Stimulated activated naive CD8-positive, alpha-beta T cell treated with anti-CD3 and anti-CD28 coated beads, Interleukin-15, Interleukin-2, amounts not matched to agents 100 ng/mL and 50 ng/mL, for 24 hours (primary cell): ENCODE results near the gene CTDNEP1.
A peak's percentile ranks its signal among the peaks of the same experiment; 100 is the strongest.

Source experiments
- H3K27ac Mint-ChIP-seq: one replicate; pipeline ENCODE4 v1.8.0; 2021; ENCODE audit warnings: mild to moderate bottlenecking, mixed read lengths
- H3K27me3 Mint-ChIP-seq: one replicate; pipeline ENCODE4 v1.8.0; 2021; ENCODE audit warnings: mixed read lengths
- H3K36me3 Mint-ChIP-seq: one replicate; pipeline ENCODE4 v1.8.0; 2021; ENCODE audit warnings: low read depth, mixed read lengths
- H3K4me1 Mint-ChIP-seq: one replicate; pipeline ENCODE4 v1.8.0; 2021; ENCODE audit warnings: low read depth, mixed read lengths
- H3K4me3 Mint-ChIP-seq: one replicate; pipeline ENCODE4 v1.8.0; 2021; ENCODE audit warnings: mild to moderate bottlenecking, mixed read lengths
- H3K9me3 Mint-ChIP-seq: one replicate; pipeline ENCODE4 v1.8.0; 2021; ENCODE audit warnings: mixed read lengths

CTDNEP1 gene

DNA sequence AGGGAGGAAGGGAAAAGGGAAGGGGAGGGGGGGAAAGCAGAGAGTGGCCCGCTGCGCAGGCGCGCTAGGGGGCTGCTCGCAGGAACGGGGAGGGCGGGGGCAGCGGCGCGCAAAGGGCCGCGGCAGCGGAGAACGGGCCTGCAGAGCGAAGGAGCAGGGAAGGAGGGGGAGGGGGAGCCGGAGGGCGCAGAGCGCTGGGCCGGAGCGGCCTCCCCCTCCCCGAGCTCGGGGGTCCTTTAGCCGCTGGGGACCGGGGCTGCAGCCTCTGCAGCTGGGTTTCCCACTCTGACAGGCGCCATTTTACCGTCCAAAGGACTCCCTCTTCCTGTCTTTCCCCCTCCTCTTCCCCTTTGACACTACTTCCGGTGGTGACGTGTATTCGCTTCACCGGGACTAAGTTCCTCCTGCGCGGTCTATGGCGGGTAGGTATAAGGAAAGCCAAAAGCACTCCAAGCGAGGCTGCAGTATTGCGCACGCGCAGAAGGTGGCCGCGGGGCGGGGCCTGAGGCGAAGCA lies at the start of gene CTDNEP1:
TSS of gene CTDNEP1 (minus strand) at position 74 of the 515 bp plus-strand sequence. CDS start 438 bp downstream, outside the sequence.
- no peaks in the 10 kb centered on the region for H3K9me3 Mint-ChIP-seq
- peak within 1 kb of the TSS; percentile 99 for H3K27ac Mint-ChIP-seq
- H3K36me3 Mint-ChIP-seq = peaks cover 34% of the 10 kb centered on the region
- H3K4me1 Mint-ChIP-seq = peaks cover 62% of the 10 kb centered on the region
- no peaks in the 10 kb centered on the region for H3K27me3 Mint-ChIP-seq
- H3K4me3 Mint-ChIP-seq = peak within 1 kb of the TSS; percentile 94

DNA sequence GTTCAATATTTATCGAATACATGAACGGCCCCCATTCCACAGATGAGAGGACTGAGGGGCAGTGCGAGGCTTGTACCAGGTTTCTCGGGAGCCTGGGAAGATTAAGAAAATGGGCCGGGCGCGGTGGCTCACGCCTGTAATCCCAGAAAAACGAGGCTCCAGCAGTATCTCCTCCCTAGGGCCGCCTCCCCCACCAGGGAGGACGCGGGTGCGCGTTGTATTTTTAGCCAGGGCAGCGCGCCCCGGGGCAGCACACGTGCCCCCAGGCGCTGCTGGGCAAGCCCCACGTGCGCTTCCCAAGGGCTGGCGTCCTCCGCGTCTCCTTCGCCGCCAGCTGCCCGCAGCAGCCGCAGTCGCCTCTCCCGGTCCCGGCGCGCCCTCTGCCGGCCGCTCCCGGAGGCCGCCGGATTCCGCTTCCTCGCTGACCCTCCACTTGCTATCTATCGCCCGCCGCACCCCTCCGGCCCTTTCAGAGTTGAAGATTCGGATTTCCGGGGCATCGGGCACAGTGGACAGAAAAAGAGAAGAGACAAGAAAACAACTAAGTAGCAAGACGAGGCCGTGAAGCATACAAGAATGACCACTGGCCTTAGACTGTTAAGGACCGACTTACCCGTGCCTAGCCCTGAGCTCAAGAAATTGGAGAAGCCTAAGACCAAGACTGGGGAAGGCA lies 44.8 kb upstream of the CTDNEP1 start:
- Mint-ChIP-seq H3K36me3 (no peaks in the 10 kb centered on the region), H3K27me3 (peaks cover 31% of the 10 kb centered on the region), H3K27ac (no peak overlapping the region), H3K4me1 (peaks cover 25% of the 10 kb centered on the region), H3K9me3 (no peaks in the 10 kb centered on the region), H3K4me3 (peak overlapping the region; percentile 45)

DNA sequence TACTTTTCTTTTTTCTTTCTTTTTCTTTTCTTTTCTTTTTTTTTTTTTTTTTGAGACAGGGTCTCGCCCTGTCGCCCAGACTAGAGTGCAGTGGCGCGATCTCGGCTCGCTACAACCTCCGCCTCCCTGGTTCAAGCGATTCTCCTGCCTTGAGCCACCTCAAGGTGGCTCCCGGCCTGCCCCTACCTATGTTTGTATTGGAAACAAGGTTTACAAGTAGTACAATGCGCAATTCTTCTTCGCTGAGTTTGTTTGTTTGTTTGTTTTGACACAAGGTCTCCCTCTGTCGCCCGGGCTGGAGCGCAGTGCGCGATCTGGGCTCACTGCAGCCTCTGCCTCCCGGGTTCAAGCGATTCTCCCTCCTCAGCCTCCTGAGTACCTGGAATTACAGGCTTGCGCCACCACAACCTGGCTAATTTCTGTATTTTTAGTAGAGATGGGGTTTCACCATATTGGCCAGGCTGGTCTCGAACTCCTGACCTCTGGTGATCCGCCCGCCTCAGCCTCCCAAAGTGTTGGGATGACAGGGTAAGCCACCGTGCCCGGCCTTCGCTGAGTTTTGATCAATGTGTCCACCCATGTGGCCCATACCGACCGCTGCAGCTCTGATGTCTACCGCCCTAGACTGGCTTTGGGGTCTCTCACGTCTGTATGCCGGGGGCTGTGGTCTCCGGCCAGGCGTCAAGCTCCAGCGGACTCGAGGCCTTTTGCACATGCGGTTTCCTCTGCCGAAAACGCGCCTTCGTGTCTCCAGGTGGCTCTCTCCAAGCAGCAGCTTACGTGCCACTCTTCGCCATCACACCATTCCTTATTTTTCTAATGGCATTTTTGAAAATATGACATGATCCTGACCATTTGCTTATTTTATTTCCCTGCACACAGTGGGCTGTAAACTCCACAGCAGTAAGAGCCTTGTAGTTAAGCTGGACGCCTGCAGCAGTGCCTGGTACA lies 44.0 kb upstream of the CTDNEP1 start:
- Mint-ChIP-seq H3K36me3 (no peaks in the 10 kb centered on the region), H3K27me3 (peaks cover 31% of the 10 kb centered on the region), H3K4me1 (peaks cover 25% of the 10 kb centered on the region), H3K27ac (no peak overlapping the region), H3K9me3 (no peaks in the 10 kb centered on the region), H3K4me3 (peak overlapping the region; percentile 73)

DNA sequence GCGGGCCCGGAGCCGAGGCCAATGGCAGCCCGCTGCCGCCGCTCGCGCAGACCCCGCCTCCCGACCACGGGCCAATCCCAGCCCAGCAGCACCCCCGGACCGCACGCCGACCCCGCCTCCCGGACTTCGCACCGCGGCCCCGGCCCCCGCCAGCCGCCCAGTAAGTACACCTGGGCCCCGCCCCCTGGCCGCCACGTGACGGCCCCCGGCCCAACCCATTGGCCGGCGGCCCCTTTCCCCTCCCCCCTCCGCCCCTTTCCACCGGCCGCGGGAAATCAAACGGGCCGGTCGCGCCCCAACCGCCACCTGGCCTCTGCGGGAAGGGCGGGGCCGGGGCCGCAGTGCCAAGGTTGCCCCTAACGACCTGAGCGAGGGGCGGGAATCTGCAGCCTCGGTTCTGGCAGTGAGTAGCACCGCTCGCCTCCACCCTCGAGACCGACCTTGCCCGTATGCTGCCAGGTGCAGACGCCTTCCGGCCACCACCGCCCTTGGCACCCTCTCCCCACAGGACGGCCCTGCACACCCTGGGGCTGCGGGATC lies 43.1 kb upstream of the CTDNEP1 start, which contains the start of gene YBX2:
TSS of gene YBX2 (minus strand) at position 26 of the 540 bp plus-strand sequence. CDS start 139 bp downstream, outside the sequence.
- H3K9me3 Mint-ChIP-seq = no peaks in the 10 kb centered on the region
- H3K27ac Mint-ChIP-seq = peak within 1 kb of the TSS; percentile 49
- no peaks in the 10 kb centered on the region for H3K36me3 Mint-ChIP-seq
- H3K4me1 Mint-ChIP-seq = peaks cover 25% of the 10 kb centered on the region
- peaks cover 31% of the 10 kb centered on the region for H3K27me3 Mint-ChIP-seq
- peak within 1 kb of the TSS; percentile 73 for H3K4me3 Mint-ChIP-seq

DNA sequence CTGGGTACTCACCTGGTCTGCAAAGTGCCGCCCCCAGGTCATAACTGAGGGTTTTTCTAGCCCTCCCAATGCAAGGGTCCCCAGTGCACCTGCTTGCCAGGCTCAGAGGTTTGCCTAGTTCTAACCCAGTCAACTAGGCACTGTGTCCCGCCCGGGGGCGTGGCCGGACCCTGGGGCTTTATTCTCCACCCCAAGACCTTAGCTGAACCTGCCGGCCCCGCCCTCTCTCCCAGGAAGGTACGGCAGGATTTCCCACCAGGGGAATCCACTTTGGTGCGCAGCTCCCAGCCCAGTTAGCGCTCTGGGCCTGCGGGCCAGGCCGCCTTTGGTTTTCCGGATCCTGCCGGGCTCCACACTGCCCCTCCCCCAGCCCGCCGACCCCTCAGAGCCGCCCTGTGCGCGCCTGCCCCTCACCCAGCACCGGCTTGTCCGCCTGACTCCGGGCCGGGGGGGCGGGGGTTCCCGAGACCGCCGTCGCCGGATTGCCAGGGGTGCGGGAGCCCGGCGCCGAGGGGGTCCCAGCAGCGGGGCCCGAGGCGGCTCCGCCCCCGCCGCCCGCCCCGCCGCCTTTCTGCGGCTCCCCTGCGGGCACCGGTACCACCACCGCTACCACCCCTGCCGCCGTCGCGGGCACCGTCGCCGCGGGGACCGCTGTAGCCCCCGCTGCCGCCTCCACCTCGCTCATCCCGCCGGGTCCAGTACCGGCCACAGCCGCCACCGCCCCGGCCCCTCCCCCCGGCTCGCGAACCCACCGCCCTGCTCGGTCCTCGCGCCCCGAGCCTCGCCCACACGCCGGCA lies 42.5 kb upstream of the CTDNEP1 start:
- H3K4me1 Mint-ChIP-seq = peaks cover 25% of the 10 kb centered on the region
- H3K36me3 Mint-ChIP-seq = no peaks in the 10 kb centered on the region
- peak overlapping the region; percentile 41 for H3K4me3 Mint-ChIP-seq
- peaks cover 31% of the 10 kb centered on the region for H3K27me3 Mint-ChIP-seq
- no peaks in the 10 kb centered on the region for H3K9me3 Mint-ChIP-seq
- peak overlapping the region; percentile 49 for H3K27ac Mint-ChIP-seq

DNA sequence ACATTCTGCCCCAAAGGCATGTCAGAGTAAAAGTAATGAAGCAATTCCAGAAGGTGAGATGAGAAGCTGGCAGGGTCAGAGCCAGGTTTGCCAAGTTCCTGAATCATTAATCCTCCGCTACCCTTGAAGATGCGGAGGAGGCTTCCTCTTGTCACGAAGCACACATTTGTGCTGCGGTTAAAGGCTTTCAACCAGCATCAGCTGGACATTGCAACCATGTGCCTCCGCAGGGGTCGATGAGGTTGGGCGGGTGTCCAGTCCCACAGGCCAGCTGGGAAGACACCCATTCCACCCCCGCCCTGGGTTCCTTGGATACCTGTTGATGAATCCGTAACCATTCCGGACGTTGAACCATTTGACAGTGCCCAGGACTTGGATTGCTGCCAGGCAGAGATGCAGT lies 41.6 kb upstream of the CTDNEP1 start:
- Mint-ChIP-seq H3K36me3 (no peaks in the 10 kb centered on the region), H3K9me3 (no peaks in the 10 kb centered on the region), H3K27me3 (peaks cover 31% of the 10 kb centered on the region), H3K27ac (no peak overlapping the region), H3K4me1 (peaks cover 25% of the 10 kb centered on the region), H3K4me3 (no peak overlapping the region)

DNA sequence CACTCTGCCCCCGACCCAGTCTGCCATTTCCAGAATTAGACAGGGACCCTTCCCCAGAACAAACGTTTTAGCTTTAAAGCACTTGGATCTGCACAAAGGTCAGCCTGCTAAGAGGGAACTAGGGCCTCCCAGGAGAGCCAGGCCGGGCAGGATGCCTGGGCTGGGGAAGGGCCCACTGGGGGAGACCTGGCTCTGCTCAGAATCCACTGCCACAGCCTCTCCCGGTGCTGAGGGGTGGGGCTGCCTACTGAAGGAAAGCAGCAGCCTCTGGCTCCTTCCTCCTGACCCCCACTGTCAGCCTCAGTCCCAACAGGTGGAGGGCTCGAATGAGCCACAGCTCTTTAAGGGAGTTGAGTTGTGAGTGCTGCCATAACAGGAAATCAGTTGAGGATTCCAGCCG lies 41.2 kb upstream of the CTDNEP1 start:
- peaks cover 35% of the 10 kb centered on the region for H3K27me3 Mint-ChIP-seq
- no peak overlapping the region for H3K4me3 Mint-ChIP-seq
- H3K9me3 Mint-ChIP-seq = no peaks in the 10 kb centered on the region
- no peak overlapping the region for H3K27ac Mint-ChIP-seq
- H3K4me1 Mint-ChIP-seq = peaks cover 25% of the 10 kb centered on the region
- H3K36me3 Mint-ChIP-seq = no peaks in the 10 kb centered on the region

DNA sequence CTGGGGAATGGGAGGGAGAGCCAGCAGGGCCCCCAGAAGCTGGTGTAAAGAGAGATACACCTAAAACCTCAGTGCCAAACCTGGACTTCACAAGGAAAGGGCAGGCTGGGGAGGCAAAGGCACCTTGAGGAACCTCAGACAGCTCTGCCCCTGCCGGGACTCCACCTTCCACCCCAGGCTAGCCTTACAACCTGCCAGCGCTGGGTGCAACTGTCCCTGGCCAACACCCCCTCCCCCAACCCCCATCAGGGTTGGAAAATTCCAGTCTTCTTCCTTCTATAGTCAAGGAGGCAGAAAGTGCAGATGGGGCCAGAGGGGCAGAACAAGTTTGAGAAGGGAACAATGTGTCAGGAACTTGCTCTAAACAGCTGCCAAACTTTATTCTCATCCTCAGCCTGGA lies 40.7 kb upstream of the CTDNEP1 start:
- Mint-ChIP-seq H3K27ac (no peak overlapping the region), H3K4me3 (no peak overlapping the region), H3K9me3 (no peaks in the 10 kb centered on the region), H3K36me3 (no peaks in the 10 kb centered on the region), H3K4me1 (peaks cover 25% of the 10 kb centered on the region), H3K27me3 (peaks cover 35% of the 10 kb centered on the region)

DNA sequence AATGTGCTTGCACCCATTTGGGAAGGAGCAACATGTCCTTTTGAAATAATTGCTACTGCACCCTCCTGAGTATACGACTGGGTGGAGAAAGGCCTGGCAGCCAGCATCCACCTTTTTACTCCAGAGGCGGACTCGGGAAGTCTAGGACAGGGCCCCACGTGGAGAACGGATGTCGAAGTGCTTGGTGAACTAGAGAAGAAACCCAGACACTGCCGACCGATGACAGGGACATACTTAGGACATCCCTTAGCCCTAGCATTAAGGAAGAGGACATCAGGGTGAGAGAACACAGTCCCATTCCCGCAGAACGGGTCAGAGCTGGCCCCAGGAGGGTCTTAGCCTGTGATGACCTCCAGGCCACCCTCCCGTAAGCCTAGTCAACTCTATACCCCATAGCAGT lies 39.2 kb upstream of the CTDNEP1 start:
- no peak overlapping the region for H3K4me3 Mint-ChIP-seq
- no peaks in the 10 kb centered on the region for H3K36me3 Mint-ChIP-seq
- H3K27me3 Mint-ChIP-seq = peaks cover 30% of the 10 kb centered on the region
- H3K9me3 Mint-ChIP-seq = no peaks in the 10 kb centered on the region
- H3K4me1 Mint-ChIP-seq = peaks cover 14% of the 10 kb centered on the region
- no peak overlapping the region for H3K27ac Mint-ChIP-seq

DNA sequence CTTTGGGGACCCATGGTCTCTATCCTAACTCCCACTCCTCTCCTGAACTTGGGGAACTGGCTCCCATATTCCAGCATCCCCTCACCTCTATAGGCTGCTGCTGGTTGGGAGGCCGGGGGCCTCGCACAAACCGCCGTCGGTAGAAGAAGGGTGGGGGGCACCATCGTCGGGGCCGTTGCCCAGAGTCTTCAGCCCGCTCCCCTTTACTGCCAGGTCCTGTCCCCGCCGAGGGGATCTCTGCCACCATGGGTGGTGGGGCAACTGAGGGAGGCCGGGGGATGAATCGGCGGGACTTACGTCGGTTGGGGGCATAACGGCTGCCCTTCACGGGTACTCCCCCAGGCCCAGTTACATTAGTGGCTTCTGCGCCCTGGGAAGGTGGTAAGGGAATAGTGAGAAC lies 38.6 kb upstream of the CTDNEP1 start:
- no peak overlapping the region for H3K27ac Mint-ChIP-seq
- peaks cover 26% of the 10 kb centered on the region for H3K27me3 Mint-ChIP-seq
- peaks cover 10% of the 10 kb centered on the region for H3K4me1 Mint-ChIP-seq
- no peaks in the 10 kb centered on the region for H3K9me3 Mint-ChIP-seq
- no peaks in the 10 kb centered on the region for H3K36me3 Mint-ChIP-seq
- no peak overlapping the region for H3K4me3 Mint-ChIP-seq

DNA sequence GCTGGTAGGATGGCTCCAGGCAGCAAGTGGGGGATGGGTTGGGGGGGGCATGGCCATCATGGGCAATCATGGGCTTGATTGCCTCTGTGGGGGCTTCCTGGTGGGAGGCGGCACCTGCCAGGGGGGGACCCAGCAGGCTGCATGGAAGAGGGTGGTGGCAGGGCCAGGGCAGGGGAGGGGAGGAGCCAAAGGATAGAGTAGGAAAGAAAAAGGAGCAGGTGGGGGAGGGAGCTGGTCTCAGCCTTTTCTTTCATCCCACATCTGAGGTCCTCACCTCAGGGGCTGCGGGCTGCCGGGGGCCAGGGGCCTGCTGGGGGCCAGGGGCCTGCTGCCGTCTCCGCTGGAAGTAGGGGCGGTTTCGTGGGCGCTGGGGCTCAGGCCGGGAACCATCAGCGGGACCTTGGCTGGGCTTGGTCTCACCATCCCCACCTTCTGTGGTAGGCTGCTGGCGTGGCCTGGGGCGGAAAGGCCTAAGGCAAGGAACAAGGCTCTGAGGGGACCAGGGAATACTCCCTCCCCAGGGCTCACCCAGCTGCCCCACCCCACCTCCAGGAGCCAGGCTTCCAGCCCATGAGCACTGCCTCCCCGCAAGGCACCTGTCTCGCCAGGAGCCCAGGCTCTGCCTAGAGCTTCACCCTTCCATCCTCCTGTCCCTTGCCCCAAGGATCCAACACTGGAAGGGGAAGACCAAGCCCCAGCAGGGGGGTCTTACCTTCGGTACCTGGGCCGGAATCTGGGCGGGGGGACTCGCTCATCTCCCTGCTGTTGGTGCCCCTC lies 37.9 kb upstream of the CTDNEP1 start:
- Mint-ChIP-seq H3K4me1 (peaks cover 6% of the 10 kb centered on the region), H3K36me3 (no peaks in the 10 kb centered on the region), H3K4me3 (no peak overlapping the region), H3K9me3 (no peaks in the 10 kb centered on the region), H3K27me3 (peaks cover 22% of the 10 kb centered on the region), H3K27ac (no peak overlapping the region)

DNA sequence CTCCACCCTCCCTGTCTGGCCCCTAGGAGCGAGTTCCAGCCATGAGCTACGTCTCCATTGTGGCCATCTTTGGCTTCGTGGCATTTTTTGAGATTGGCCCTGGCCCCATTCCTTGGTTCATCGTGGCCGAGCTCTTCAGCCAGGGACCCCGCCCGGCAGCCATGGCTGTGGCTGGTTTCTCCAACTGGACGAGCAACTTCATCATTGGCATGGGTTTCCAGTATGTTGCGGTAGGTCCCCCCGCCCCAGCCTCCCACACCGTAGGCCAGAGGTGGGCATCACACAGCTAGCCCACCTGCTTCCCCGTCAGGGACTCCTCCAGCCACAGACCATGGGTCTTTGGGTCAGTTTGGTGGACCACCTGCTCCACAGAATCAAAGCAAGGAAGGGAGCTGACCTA lies 34.1 kb upstream of the CTDNEP1 start:
- H3K9me3 Mint-ChIP-seq = no peaks in the 10 kb centered on the region
- peaks cover 18% of the 10 kb centered on the region for H3K4me1 Mint-ChIP-seq

DNA sequence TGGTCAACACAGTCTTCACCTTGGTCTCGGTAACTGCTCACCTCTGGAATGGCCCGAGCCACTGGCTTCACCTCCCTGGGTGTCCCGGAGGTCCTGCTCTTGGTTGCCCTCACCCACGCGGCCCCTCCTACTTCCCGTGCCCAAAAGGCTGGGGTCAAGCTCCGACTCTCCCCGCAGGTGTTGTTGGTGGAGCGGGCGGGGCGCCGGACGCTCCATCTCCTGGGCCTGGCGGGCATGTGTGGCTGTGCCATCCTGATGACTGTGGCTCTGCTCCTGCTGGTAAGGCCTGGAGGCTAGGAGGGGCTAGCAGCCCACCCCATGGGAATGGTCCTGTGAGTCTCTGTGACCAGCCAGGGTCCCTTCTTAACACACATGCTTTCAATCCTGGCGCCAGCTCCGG lies 33.4 kb upstream of the CTDNEP1 start:
- H3K36me3 Mint-ChIP-seq = no peaks in the 10 kb centered on the region
- H3K4me3 Mint-ChIP-seq = no peak overlapping the region
- peaks cover 23% of the 10 kb centered on the region for H3K4me1 Mint-ChIP-seq
- H3K27me3 Mint-ChIP-seq = peaks cover 27% of the 10 kb centered on the region
- H3K9me3 Mint-ChIP-seq = no peaks in the 10 kb centered on the region
- no peak overlapping the region for H3K27ac Mint-ChIP-seq

More for the DNA sequence above, 34.1 kb upstream of the CTDNEP1 start:
- no peak overlapping the region for H3K27ac Mint-ChIP-seq
- no peak overlapping the region for H3K4me3 Mint-ChIP-seq
- no peaks in the 10 kb centered on the region for H3K36me3 Mint-ChIP-seq
- peaks cover 27% of the 10 kb centered on the region for H3K27me3 Mint-ChIP-seq
